Hypothalamus (tissue), 51 donors: ENCODE results near the gene SLC2A11.
"Not testable (repeated sequence)": the region's sequence is repeated elsewhere in the genome, so short reads cannot be mapped to it uniquely, and the experiment has no call there.

Experiments
- DNase-seq, 51 donors: peaks; one replicate each; lab custom pipeline; 2025; lab: John Stamatoyannopoulos, UW

The SLC2A11 gene

DNA sequence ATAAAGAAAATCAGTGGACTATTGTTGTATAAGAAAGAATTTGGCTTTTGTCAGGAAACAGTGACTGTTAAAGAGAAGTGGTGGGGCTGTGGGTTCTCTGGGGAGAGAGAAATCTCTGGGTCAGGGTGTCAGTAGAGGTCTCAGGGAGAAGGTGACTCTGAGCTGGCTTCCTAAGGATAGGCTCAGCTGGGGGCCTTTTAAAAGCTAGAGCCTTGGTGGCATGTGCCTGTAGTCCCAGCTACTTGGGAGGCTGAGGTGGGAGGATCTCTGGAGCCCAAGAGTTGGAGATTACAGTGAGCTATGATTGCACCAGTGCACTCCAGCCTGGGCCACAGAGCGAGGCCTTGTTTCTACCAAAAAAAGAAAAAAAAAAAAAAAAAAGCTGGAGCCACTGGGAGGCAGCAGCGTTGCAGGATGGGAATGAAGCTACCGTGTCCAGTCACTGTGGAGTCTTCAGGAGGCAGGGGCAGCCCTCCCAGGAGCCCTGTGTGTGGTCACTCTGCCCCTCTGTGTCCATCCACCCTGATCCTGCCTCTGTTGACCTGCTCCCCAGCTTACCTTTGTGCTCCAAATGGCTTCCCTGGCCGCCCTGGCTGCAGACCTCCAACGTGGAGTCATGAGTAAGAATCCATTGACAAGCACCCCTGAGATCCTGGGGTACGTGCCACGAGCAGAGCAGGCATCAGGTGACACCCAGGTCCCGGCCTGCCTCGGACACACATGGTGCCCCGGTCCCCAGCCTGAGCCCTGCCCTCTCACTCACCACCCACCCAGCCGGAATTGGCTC, 31.1 kb downstream of the SLC2A11 start:
- peak in 17 of 51 donors; percentile 6 to 61 (median 24) for DNase-seq

DNA sequence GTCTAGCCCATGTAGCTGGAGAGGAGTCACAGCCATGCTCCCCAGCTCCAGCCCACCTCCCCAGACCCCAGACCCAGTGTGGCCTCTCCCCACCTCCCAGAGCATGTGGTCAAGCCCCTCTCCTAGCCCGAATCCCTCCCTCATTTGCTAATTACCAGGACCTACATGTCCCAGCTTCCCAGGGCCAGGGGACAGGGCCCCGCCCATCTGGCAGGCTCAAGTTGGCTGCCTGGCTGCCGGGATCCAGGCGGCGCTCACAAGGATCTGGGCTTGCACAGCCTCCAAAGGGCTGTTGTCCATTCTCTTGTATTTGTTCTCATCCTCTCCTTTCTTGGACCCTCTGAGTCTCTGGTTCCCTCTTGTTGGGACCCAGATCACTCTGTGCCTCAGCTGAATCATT, 31.9 kb downstream of the SLC2A11 start:
- peak in 11 of 51 donors; percentile 10 to 40 (median 26) for DNase-seq

DNA sequence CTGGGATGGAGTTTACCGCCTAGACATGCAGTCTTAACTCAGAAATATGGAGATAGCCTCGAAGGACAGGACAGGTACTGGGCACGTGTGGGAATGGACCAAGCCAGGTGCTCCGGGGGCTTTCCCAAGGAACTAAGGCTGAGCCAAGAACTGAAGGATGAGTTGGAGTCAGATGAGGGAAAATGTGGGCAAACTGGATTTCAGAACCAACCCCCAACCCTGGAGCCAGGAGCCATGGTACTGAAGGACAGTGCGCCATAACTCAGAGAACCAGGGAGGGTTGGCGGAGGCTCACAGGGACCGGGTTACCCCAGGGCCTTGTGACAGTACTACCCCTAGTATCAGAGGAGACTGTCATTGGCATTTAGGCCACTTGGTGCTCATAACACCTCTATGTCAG, 34.1 kb downstream of the SLC2A11 start:
- DNase-seq: no peak

DNA sequence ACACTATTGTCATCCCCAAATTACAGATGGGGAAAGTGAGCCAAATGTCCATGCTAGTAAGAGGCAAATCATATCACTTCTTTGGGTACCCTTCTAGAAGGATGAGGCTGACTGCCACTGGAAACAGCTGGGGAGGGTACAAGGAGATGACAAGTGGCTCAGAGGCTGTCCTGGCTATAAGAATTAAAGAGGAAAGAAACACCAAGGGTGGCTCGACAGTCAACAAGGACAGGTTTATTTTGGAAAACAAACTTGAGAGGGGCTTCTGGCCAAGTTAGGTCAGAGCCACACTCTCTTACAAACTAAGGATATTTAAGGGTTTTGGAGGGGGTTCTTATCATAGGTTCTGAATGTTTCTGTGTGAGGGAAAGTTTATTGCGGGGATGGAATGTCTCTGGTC, 34.5 kb downstream of the SLC2A11 start:
- DNase-seq: no peak

DNA sequence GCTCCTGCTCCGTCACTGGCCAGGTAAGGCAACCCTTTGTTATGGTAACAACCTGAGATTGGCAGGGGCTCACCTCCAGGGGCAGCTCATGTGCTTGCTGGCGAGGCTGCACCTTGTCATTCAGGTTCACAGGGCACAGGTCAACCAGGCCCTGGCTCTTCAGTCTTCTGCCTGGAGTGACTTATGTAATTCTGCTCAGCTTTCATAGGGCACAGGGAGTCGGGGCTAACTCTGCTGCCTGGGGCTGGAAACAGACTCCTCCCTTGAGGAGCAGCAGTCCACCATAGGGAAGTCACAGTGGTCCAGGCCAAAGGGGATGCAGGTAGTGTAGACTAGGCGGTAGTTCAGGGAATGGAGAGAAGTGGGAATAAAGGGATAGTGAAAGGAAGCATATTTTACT, 35.0 kb downstream of the SLC2A11 start:
- no peak for DNase-seq

DNA sequence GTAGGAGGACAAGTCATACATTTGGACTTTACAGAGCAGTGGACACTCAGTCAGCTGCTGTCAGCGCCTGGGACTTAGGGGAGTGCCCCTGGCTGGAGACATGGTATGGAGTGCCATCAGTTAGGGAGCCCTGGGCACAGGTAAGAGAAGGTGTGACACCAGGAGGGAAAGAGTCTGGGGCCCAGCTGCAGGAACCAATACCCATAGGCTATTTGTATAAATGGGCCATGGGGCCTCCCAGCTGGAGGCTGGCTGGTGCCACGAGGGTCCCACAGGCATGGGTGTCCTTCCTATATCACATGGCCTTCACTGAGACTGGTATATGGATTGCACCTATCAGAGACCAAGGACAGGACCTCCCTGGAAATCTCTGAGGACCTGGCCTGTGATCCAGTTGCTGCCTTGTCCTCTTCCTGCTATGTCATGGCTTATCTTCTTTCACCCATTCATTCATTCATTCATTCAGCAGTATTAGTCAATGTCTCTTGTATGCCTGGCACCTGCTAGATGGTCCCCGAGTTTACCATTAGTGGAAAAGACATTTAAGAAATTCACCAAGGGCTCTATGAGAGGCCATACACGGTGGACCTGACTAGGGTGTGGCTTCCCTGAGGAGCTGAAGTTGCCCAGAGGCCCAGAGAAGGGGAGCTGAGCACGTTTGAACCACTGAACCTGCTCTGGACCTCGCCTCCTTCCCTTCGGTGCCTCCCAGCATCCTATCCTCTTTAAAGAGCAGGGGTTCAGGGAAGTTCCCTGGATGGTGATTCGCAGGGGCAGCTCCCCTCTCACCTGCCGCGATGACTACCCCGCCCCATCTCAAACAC, 35.7 kb downstream of the SLC2A11 start:
- DNase-seq: no peak

DNA sequence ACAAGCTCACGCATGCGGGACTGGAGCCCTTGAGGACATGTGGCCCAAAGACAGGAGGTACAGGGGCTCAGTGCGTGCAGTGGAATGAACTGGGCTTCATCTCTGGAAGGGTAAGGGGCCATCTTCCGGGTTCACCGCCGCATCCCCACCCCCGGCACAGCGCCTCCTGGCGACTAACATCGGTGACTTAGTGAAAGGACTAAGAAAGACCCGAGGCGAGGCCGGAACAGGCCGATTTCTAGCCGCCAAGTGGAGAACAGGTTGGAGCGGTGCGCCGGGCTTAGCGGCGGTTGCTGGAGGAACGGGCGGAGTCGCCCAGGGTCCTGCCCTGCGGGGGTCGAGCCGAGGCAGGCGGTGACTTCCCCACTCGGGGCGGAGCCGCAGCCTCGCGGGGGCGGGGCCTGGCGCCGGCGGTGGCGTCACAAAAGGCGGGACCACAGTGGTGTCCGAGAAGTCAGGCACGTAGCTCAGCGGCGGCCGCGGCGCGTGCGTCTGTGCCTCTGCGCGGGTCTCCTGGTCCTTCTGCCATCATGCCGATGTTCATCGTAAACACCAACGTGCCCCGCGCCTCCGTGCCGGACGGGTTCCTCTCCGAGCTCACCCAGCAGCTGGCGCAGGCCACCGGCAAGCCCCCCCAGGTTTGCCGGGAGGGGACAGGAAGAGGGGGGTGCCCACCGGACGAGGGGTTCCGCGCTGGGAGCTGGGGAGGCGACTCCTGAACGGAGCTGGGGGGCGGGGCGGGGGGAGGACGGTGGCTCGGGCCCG, 36.5 kb downstream of the SLC2A11 start, which contains the start of gene MIF:
Gene MIF (plus strand): TSS at position 439 of the 765 bp plus-strand sequence. CDS start 92 bp downstream, at position 531.
- peak; percentile 32 to 97 (median 90) for DNase-seq

DNA sequence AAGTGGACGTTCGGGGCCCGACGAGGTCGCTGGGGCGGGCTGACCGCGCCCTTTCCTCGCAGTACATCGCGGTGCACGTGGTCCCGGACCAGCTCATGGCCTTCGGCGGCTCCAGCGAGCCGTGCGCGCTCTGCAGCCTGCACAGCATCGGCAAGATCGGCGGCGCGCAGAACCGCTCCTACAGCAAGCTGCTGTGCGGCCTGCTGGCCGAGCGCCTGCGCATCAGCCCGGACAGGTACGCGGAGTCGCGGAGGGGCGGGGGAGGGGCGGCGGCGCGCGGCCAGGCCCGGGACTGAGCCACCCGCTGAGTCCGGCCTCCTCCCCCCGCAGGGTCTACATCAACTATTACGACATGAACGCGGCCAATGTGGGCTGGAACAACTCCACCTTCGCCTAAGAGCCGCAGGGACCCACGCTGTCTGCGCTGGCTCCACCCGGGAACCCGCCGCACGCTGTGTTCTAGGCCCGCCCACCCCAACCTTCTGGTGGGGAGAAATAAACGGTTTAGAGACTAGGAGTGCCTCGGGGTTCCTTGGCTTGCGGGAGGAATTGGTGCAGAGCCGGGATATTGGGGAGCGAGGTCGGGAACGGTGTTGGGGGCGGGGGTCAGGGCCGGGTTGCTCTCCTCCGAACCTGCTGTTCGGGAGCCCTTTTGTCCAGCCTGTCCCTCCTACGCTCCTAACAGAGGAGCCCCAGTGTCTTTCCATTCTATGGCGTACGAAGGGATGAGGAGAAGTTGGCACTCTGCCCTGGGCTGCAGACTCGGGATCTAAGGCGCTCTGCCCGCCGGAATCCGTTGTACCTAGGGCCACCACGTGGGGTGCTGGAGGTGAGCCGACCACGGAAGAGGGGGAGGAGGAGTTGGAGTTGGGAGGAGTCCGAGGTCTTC, 37.3 kb downstream of the SLC2A11 start:
- DNase-seq: peak in 40 of 51 donors; percentile 21 to 80 (median 58)

DNA sequence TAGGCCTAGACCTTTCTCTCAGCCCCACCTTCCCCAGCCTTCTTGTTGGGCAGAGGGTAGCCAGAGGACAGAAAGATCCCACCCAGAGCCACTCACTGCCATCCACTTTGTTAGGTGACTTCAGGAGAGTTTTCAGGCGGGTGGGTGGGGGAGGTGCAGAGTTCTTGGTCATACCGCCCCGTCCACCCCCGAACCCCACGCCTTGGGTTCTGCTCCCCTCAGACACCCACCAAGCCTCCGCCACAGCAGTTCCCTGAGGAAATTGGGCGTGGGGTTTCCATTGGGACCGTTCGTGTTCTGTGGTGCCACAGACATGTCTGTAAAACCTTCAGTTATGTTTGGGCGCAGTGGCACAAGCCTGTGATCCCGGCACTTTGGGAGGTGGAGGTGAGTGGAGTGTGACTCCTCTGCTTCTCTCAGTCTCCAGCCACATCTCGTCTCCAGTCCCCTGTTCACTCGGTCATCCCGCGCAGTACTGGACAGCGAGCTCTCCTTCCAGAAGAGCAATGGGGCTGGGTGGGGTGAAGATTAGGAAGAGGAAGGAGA, 38.0 kb downstream of the SLC2A11 start:
- DNase-seq: no peak

DNA sequence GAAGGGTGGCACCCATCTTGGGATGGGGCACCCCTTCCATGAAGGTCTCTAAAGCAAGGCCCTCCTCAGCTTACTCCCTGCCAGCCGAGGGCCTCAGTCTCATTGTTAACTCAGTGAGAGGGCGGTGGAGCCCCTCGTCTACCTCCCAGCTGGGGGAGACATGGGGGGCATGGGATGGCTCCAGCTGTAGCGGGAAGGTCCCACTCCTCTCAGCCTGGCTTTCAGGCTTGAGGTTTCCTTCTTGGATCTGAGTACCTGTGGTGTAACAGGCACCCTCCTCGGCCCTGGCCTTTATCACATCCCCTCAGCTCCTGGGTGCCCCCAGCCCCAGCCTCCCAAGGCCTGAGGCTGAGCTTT, 38.5 kb downstream of the SLC2A11 start:
- no peak for DNase-seq

DNA sequence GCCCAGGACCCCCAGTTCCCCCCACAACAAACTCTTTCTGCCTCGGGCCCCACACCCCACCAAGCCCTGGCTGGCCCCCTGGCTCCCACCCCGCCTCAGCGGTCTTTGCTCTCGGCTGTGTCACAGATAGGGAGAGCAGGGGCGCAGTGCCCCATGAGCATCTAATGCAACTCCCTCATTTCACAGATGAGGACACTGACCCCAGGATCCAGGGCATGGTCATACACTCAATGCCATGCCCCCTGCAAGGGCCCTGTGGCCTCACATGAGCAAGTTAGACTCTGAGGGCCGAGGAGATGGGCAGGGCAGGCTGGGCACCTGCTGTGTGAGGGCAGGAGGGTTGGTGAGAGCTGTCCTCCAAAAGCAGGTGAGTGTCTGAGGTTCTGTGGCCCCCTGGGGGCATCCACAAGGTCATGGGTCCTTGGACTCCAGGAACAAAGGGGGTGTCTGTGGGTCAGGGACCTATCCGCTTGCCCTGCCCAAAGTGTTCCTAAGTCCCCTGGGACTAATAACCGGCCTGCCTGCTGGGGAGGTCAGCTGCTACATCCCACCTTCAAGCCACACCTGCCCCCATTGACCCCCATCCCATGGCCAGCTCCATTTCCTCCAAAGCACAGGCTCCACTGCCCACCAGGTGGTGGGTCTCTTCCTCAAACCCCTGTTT, 39.0 kb downstream of the SLC2A11 start:
- no peak for DNase-seq

DNA sequence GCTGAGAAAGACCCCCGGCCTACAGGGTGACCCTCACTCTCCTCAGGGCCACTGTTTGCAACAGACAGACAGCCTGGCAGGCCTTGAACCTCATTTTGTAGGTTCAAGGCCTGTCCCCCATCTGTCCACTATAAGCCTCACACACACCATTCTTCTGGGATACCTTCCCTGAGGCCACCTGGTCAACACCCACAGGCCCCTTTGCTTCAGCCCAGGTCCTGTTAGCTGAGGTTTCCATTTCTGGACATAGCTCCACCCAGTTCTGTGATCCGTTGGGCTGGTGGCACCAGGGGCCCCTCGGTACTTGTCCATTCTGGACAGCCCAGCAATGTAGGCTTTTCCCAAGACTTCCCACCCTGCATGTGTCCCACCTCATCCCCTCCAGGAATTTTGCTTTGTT, 39.6 kb downstream of the SLC2A11 start:
- DNase-seq: no peak

DNA sequence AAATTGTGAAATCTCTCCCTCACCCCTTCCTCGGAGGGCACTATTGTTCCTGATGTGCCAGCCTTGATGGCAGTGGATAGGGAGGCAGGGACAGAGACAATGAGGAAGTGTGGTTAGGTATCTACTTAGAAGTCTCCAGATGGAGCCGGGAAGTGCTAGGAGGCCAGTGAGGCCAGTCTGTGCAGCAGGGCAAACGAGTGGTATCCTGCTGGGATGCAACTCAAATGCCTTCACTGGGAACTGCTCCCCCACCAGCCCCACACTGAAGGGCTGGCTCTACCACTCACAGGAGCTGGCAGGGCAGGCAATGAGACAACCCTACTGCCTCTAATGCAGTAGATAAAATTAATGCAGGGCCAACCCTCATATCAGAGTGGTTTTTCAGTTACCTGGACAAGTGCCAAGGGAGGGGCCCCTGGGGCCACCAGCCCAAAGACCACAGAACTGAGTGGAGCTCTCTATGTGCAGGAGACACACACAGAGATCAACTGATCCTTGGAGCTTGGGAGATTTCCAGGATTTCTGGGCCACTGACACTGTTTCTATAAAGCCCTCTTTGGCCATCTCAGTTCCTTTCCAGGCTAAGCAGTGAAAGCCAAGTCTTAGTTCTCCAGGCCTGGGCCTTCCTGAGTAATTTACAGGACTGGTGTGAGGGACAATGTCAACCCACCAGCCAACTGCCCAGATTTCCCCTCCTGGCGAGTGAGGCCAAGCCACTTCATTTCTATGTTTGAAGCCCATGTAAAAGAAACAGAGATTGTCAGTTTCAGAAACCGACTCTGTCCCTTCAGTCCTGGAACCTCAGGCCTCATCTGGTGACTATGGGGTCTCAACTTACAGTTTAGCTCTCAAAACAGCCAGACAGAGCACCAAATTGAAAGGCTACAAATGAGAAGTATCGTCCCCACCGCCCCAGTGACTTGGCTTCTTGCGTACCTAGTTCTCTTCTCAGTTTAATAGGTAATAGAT, 40.6 kb downstream of the SLC2A11 start:
- peak in 9 of 51 donors; percentile 8 to 41 (median 25) for DNase-seq

DNA sequence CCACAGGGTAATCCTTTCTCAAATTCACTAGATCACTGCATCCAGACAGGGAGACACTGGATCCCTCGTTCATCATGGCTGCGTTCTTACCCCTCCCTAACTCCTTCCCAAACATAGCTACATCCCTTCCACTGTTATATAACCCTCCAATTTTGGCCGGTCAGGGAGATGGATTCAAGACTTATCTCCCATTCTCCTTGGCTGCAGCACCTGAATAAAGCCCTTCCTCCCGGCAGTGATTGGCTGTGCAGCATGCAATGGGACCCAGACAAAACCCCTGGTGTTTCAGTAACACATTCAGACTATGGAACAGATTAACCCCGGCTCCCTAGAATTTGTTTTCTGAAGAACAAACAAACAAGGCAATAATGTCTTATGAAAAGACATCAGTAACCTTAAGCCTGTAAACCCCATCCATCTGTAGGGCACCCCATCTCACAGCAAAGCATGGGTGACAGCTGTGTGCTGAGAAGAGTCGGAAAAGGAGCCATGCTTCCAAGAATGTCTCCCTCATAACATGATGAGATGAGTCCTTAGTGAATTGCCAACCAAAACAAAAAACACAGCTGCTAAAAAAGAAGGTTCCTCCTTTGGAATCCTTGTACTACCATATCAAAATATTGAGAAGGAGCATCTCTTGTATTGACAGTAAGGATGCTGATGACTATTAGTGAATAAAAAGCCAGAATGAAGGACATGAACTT, 41.5 kb downstream of the SLC2A11 start:
- DNase-seq: no peak

DNA sequence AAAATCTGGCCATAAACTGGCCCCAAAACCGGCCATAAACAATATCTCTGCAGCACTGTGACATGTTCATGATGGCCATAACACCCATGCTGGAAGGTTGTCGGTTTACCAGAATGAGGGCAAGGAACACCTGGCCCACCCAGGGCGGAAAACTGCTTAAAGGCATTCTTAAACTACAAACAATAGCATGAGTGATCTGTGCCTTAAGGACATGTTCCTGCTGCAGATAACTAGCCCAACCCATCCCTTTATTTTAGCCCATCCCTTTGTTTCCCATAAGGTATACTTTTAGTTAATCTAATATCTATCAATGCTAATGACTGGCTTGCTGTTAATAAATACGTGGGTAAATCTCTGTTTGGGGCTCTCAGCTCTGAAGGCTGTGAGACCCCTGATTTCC, 42.6 kb downstream of the SLC2A11 start:
- not testable (repeated sequence) for DNase-seq

DNA sequence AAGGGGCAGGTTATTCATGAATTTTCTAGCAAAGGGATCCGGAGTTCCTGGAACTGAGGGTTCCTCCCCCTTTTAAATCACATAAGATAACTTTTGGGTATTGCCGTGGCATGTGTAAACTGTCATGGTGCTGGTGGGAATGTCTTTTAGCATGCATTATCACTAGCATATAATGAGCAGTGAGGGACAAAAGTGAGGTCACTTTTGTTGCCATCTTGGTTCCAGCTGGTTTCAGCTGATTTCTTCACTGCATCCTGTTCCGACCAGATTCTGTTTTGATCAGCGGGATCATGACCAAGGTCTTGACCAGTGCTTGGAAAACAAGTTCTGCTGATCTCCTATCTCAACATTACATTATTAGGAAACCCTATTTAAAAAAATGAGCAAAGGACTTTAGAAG, 43.9 kb downstream of the SLC2A11 start:
- DNase-seq: no peak

DNA sequence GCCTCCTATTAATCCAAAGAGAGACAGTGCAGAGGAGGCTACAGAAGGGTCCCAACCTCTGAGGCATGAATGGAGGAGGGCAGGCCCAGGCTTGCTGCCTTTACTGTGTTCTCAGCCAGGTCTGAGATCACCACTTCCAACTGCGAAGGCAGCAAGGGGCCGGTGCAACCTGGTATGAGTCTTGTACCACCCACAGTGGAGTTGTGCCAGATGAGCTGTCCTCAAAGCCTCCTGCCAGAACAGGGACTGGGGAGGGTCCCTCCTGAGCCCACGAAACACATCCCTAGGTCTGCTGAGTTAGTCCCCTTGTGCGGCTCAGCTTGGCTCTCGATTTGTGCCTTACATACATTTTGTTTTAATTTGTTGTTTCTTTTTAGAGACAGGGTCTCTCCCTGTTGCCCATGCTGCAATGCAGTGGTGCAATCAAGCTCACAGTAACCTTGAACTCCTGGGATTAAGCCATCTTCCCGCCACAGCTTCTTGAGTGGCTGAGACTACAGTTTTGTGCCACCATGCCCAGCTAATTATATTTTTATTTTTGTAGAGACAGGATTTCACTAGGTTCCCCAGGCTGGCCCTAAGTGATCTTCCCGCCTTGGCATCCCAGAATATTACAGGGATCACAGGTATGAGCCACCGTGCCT, 45.8 kb downstream of the SLC2A11 start:
- DNase-seq: peak in 1 of 51 donors; percentile 23
